ENCODE measurements around the gene DNAAF5.

DNAAF5 gene

DNA sequence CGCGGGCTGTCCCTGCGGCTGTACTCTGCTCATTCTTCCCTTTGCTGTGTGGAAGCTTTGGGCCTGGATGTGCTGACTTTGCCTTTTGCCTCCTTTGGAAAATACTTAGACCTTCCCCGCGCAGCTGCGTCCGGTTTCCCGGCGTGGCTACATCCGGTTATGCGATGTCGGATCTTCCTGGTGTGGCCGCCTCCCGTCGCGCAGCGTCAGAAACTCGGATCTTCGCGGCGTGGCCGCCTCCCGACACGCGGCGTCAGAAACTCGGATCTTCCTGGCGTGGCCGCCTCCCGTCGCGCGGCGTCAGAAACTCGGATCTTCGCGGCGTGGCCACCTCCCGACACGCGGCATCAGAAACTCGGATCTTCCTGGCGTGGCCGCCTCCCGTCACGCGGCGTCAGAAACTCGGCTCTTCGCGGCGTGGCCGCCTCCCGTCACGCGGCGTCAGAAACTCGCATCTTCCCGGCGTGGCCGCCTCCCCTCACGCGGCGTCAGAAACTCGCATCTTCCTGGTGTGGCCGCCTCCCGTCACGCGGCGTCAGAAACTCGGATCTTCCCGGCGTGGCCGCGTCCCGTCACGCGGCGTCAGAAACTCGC lies 55.5 kb downstream of the DNAAF5 start:
- TF ChIP-seq, protein P1, sequence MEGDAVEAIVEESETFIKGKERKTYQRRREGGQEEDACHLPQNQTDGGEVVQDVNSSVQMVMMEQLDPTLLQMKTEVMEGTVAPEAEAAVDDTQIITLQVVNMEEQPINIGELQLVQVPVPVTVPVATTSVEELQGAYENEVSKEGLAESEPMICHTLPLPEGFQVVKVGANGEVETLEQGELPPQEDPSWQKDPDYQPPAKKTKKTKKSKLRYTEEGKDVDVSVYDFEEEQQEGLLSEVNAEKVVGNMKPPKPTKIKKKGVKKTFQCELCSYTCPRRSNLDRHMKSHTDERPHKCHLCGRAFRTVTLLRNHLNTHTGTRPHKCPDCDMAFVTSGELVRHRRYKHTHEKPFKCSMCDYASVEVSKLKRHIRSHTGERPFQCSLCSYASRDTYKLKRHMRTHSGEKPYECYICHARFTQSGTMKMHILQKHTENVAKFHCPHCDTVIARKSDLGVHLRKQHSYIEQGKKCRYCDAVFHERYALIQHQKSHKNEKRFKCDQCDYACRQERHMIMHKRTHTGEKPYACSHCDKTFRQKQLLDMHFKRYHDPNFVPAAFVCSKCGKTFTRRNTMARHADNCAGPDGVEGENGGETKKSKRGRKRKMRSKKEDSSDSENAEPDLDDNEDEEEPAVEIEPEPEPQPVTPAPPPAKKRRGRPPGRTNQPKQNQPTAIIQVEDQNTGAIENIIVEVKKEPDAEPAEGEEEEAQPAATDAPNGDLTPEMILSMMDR (IDR thresholded peaks at IDR 0.05): no peak

DNA sequence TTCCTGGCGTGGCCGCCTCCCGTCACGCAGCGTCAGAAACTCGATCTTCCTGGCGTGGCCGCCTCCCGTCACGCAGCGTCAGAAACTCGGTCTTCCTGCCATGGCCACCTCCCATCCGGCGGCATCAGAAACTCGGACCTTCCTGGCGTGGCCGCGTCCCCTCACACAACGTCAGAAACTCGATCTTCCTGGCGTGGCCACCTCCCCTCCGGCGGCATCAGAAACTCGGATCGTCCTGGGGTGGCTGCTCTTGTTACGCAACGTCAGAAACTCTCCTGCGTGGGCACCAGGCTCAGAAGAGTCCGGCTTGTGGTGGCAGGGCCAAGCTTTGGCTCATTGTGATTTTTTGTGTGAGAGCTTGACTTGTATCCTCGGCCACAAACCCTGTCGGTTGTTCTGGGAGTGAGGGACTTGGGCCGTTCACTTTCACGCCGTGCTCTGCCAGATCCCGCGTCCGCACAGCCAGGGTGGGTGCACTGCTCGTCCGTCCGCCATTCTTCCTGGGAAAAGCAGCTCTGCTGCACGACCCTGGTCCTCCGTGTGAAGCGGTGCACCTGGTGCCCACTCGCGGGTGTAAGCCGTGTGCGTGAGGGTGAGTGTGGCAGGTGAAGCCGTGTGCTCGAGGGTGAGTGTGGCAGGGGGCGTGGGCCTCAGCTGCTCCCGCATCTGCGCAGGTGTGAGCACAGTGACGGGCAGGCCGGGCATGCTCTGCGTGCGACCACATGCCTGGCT lies 56.4 kb downstream of the DNAAF5 start:
- TF ChIP-seq, protein P1 (IDR thresholded peaks at IDR 0.05): no peak

DNA sequence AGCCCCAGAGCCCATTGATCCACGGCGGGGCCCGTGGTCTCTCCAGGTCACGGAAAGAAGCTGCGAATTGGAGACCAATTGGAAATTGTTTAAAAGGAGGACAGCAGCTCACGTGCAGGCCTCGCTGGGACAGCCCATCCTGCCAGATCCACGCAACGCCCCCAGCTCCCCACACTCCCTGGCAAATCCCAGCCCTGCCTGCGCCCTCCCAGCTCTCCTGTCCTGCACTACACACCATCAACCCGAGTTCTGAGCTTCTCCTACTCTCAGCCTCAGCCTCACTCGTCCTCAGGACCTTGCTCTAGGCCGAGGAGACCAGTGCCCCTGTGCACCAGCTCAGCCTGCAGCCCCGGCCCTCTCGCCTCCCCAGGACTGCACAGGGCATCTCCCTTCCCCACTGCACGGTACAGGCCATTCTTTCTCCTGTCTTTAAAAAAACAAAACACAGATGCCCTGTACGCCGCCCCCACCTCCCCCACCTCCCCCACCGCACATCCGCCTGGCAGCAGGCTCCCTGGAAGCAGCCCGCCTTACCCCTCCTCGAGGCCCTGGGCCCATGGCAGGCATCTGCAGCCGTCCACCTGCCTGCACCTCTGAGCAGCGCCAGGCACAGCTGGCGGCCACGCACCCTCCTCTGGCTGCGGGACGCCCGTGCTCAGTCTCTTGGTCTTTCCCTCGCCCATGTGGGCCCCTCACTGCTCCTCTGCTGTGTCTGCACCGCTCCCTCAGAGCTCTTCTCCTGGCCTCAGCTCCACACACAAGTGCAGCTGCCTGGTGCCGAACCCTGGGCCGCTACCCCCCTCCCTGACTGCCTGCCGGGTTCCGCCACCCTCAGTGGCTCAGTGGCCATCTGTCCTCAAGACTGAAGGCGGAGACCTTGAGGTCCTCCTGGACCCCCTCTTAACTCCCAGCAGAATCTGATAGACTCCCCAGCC lies 57.3 kb downstream of the DNAAF5 start:
- TF ChIP-seq, protein P1 (IDR thresholded peaks at IDR 0.05): no peak

DNA sequence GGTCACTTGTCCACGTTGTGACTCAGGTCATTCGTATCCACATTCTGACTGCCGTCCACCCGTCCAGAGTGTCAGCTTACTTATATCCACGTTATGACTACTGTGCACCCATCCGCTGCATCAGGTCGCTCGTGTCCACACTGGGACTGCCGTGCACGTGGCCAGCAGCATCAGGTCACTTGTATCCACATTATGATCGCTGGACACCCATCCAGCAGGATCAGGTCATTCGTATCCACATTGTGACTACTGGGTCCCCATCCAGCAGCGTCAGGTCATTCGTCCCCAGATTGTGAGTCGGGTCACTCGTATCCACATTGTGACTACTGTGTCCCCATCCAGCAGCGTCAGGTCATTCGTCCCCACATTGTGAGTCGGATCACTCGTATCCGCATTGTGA lies 58.5 kb downstream of the DNAAF5 start:
- TF ChIP-seq, protein P1 (IDR thresholded peaks at IDR 0.05): no peak

DNA sequence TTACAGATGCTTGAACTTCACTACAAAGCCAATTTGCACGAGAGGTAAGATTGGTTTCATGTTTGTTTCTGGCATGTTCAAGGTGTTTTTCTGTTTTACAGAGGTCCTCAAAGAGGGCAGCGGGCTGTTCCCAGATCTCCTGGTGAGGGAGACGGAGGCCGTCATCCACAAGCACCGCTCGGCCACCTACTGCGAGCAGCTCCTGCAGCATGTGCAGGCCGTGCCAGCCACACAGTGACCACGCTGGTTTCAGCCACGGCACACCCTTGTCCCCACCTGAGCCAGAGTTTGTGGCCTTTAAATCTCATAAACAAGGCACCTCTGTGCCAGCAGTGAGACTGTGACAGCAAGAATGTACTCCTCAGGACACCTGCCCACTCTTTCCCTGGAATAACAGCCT lies 58.9 kb downstream of the DNAAF5 start:
- TF ChIP-seq, protein P1 (IDR thresholded peaks at IDR 0.05): no peak

DNA sequence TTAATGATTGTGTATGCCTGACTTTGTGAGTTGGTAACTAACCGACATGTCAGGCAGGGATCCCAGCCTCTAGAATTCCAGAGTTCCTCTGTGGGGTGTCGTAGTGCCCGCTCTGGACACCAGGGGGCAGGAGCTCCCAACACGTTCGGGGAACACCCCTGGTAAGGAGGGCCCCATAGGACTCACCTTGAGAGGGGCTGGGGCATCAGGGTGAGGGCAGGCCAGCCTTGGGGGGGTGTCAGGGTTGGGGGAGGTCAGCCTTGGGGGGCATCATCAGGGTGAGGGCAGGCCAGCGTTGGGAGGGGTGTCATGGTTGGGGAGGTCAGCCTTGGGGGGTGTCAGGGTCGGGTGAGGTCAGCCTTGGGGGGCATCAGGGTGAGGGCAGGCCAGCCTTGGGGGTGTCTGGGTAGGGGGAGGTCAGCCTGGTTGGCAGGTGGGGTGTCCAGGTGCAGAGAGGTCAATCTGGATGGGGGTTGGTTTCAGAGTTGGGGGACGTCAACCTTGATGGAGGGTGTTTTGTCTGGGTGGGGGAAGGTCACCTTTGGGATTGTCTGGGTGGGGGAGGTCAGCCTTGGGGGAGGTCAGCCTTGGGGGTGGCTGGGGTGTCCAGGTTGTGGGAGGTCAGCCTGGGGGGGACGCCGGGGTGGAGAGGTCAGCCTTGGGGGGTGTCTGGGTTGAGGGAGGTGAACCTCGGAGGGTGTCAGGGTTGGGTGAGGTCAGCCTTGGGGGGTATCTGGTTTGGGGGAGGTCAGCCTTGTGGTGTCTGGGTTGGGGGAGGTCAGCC lies 60.2 kb downstream of the DNAAF5 start:
- TF ChIP-seq, protein P1 (IDR thresholded peaks at IDR 0.05): peak; percentile 91
